Measurements from ENCODE around the gene EP400. TPM values are rescaled to one million over a fixed set of nuclear protein-coding genes. Genes with fewer than 3 reads are reported as not detected.
A peak's percentile ranks its signal among the peaks of the same experiment; 100 is the strongest.

The EP400 gene
- total and polyA plus RNA-seq, 12 donors: 11.5 to 43.2 (median 28.8) TPM

GRCh38 chr12:132071040-132071810 lies 121.5 kb downstream of the EP400 start:
- Histone ChIP-seq H3K27ac (peak overlapping the region in 1 of 5 donors; percentile 12), H3K9me3 (replicated peaks in 1 of 3) (no peaks in the 10 kb centered on the region), H3K4me3 (no peak overlapping the region), H3K4me1 (replicated peaks in 1 of 2) (peaks cover 0 to 8% of the 10 kb centered on the region in 2 donors), H3K36me3 (replicated peaks in 1 of 2) (peaks cover 0 to 65% of the 10 kb centered on the region in 2 donors), H3K27me3 (no peaks in the 10 kb centered on the region)
- TF ChIP-seq CTCF (IDR thresholded peaks at IDR 0.05) (no peak), POLR2A (IDR thresholded peaks at IDR 0.05) (no peak)
- intact Hi-C loops (cut with DNase I): no loop called here
- DNase-seq: peak in 1 of 7 donors; percentile 47
- 88 to 89% (median 88%) methylated on average over 12 of the region's 12 CpGs for WGBS, 4 donors

- intact Hi-C loops (cut with DNase I): no loop called here
- peaks cover 0 to 8% of the 10 kb centered on the region in 2 donors for H3K4me1 ChIP-seq (replicated peaks in 1 of 2)
- no peaks in the 10 kb centered on the region for H3K9me3 ChIP-seq (replicated peaks in 1 of 3)
- no peaks in the 10 kb centered on the region for H3K27me3 ChIP-seq
- peak in 1 of 7 donors; percentile 25 for DNase-seq
- peaks cover 0 to 67% of the 10 kb centered on the region in 2 donors for H3K36me3 ChIP-seq (replicated peaks in 1 of 2)
- peak overlapping the region in 2 of 5 donors; percentile 36 to 65 for H3K27ac ChIP-seq
- 88 to 91% (median 89%) methylated on average over 14 of the region's 14 CpGs for WGBS, 4 donors
- H3K4me3 ChIP-seq: no peak overlapping the region
- TF ChIP-seq CTCF (IDR thresholded peaks at IDR 0.05) (no peak), POLR2A (IDR thresholded peaks at IDR 0.05) (no peak)
These were observed 122.2 kb downstream of the EP400 start for GRCh38 chr12:132071830-132072384.

GRCh38 chr12:132074216-132074615 lies 124.5 kb downstream of the EP400 start:
- Histone ChIP-seq H3K9me3 (replicated peaks in 1 of 3) (no peaks in the 10 kb centered on the region), H3K4me1 (replicated peaks in 1 of 2) (peaks cover 0 to 8% of the 10 kb centered on the region in 2 donors), H3K27me3 (no peaks in the 10 kb centered on the region), H3K36me3 (replicated peaks in 1 of 2) (peaks cover 0 to 68% of the 10 kb centered on the region in 2 donors), H3K4me3 (no peak overlapping the region), H3K27ac (no peak overlapping the region)
- no peak for DNase-seq
- no peak for TF ChIP-seq POLR2A (IDR thresholded peaks at IDR 0.05)
- TF ChIP-seq CTCF (IDR thresholded peaks at IDR 0.05): no peak
- 92 to 93% (median 92%) methylated on average over 14 of the region's 14 CpGs for WGBS, 4 donors
- intact Hi-C loops (cut with DNase I): no loop called here

- Histone ChIP-seq H3K27ac (no peak overlapping the region), H3K27me3 (no peaks in the 10 kb centered on the region), H3K9me3 (replicated peaks in 1 of 3) (no peaks in the 10 kb centered on the region), H3K4me3 (no peak overlapping the region), H3K4me1 (replicated peaks in 1 of 2) (peaks cover 0 to 8% of the 10 kb centered on the region in 2 donors), H3K36me3 (replicated peaks in 1 of 2) (peaks cover 0 to 59% of the 10 kb centered on the region in 2 donors)
- intact Hi-C loops (cut with DNase I): no loop called here
- WGBS, 4 donors: 82 to 91% (median 89%) methylated on average over 8 to 15 of the region's 15 CpGs
- DNase-seq: no peak
- TF ChIP-seq POLR2A (IDR thresholded peaks at IDR 0.05): no peak
- no peak for TF ChIP-seq CTCF (IDR thresholded peaks at IDR 0.05)
These were observed 125.4 kb downstream of the EP400 start for GRCh38 chr12:132075026-132075713.

Measured in adrenal gland (tissue), 12 donors.